ENCODE results near the gene BANP.
"Not testable (repeated sequence)": the region's sequence is repeated elsewhere in the genome, so short reads cannot be mapped to it uniquely, and the experiment has no call there.

BANP gene

DNA sequence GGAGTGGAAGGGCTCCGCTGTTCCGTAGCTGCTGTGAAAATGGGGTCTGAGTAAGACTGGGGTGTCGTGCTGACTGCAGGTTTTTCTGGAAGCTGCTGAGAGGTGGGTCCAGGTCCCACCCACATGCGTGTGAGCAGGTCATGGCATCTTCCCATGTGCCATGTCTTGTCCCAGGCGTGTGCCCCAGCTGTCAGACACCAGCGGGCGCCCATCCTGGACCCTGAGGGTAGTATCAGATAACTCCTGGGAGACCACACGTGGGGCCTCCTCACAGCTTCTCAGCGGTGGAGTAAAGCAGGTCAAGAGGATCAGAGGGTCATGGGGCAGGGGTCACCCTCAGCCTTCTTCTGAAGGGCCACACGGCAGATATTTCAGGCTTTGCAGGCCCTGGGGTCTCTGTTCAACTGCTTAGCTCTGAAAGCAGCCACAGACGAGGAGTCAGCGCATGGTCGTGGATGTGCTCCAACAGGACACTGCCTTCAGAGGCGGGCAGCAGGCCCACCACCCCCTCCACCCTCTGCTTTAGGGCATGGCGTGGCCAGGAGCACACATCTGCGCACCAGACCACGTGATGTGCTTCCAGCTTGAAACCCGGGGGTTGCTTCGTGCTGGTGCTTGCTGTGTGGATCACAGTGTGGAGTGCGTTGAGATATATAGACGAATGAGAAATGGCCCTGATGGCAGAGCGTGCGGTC, 68.7 kb downstream of the BANP start:
- DNase-seq = no peak

DNA sequence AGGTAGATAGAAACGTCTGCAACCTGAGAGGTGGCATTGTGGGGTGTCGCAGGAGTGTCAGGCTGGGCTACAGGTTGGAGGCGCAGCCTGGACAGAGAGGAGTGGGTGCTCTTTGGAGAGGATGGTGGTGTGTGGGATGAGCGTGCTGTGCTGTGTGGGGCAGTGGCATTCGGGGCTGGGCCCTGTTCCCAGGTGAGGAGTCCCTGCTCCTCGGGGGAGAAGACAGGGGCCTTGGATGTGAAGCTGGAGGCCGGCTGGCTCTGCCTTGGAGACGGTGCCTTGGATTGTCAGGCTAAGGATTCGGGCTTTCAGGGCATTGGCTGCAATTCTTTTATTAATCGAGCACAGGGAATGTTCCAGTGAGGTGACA, 69.3 kb downstream of the BANP start:
- no peak for DNase-seq

DNA sequence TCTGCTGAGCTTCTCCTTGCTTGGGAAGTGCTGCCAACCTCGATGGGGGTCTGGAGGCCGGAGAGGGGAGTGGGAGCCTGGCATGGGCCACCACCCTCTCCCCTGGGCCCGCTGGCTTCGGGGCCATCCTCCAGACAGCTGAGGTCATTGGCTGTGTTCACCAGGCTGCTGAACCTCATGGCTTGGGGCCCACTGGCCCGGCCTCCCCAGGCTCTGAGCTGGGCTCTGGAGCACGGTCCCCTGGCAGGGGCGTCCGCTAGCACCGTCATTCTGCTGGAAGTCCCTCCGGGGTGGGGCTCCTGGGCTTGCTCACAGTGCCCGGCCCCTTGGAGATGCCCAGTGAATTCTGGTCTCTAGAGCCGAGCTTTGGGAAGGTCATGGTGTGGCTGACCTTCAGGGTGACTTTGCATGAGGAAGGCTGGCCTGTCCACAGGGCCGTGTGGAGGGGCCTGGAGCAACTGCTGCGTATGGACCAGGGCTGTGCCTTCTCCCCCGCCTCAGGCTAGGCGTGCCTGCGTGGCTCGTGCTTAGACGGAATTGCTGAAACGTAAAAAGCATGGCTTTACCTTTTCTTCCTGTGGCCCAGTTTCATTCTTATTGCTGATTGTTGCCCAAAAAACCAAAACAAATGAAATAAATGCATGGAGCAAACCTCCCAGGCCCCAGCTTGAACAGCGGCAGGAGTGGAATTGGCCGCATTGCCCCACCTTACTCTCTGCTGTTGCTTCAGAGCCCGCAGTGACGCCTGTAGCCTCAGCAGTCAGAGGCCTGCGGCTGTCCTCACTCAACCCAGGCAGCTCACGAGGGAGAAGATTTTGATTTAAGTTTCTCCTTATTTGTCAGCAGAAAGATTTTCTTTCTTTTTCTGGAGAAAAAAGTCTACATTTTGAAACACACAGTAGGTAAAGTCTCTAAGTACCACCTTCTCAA, 70.1 kb downstream of the BANP start:
- not testable (repeated sequence) for DNase-seq

DNA sequence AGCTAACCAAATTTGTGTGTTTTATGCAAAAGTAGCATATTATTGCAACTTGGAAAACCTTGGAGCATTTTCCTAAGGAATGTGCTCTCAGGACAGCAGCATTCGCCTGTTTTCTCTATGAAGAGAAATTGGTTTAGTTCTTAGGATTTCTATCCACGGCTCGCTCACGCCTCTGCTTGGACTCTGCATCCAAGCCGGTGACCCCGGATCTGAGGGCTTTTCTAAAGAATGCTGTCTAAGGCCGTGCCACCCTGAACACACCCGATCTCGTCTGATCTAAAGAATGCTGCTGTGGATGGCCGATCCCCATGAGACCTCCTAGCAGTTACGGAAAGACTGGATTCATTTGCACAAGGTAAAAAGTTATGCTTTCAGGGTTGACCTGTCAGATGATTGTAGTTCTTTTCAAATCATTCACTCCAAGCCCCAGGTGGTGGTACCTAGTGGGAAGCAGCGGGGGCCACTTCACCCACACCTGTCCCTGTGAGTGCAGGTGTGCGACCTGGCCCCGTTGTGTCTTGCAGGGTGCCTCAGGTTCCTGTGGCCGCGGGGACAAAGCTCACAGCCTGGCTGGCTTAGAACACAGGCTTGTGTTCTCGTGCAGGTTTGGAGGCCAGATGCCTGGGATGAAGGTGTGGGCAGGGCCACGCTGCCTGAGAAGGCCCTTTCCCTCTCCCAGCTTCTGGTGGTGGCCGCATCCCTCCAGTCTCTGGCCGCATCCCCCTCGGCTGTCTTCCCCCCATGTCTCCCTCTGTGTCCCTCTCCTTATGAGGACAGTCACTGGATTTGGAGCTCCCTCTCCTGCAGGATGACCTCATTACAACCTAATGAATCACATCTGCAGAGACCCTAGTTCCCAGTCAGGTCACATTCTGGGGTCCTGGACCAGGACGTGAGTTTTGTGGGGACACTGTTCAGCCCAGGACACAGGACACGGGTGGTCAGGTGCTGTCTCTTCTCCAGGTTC, 71.1 kb downstream of the BANP start:
- peak; percentile 76 for DNase-seq

DNA sequence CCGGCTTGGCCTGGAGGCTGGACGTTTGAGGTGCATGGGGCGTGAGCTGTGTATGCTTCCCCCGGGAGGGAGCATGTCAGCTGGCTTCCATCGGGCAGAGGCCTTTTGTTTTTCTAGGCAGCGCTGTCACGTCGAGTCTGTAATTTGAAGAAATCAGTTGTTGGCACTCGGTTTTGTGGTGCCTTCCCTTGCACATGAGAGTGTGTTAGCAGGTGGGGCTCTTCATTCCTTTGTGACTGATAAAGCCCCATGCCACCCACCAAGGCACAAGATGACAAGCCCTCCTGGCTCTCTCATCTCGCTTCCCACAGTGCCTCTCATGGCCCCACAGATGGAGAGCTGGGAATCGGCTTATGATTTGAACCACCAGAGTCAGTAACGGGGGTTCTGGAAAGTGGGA, 72.1 kb downstream of the BANP start:
- DNase-seq = no peak

DNA sequence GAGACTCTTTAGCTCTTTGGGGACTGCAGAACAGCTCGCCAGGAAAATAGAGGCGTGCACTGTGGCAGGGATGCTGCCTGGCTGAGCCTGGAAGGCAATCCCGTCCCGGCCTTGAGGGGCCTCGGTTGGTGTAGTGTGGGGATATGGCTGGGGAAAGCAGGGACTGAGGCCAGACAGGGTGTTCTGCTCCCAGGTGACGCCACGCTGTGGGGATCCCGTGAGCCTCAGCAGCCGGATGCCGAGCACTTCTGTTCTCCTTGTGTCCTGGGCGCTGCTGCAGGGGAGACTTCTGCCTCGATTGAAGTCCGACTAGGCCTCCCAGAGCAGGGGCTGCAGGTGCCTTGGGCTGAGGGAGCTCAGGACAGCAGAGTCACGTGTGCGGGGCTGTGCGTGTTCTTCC, 72.6 kb downstream of the BANP start:
- no peak for DNase-seq

DNA sequence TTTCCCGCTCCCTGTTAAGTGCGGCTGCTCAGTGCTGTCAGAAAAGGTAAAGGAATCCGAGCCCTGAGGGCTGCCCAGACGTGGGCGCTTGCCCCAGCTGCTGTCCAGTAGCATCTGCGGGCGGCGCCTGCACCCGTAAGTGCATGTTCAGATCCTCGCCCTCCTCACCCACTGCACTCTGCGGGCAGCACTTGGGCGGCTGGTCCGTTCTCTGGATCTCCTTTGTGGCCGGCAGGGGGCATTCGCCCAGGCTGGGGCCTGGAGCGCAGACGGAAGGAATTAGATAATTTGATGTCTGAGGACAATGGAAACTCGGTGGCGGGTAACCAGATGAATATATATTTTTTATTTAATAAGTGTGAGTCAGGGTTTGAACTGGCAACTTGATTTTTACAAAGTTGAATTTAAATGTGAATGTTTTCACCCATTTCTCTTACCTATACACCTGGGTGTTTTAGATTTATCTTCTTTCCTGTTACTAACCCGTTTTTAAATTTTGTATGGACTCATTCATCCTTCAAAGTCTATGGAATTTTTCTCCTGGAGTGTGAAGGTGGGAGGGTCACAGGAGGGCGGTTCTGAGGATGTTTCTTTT, 73.4 kb downstream of the BANP start:
- DNase-seq = not testable (repeated sequence)

DNA sequence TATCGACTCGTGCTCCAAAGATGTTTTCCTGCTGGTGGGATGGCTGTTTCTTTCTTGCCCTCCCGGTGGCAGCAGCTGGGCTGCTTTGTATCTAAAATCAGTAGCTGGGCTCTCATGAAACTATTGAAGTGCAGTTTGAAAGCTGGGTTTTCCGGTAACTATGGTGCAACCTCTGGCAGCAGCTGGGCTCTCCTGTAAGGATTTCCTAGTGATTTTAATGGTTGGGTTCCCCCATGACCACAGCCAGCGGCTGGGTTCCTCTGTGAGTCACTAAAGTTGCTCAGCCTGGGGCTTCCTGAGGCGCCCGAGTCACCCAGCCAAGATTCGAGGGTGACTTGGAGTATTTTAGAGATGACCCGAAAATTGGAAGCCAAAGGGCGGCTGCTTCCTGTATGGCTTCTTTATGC, 73.9 kb downstream of the BANP start:
- not testable (repeated sequence) for DNase-seq

DNA sequence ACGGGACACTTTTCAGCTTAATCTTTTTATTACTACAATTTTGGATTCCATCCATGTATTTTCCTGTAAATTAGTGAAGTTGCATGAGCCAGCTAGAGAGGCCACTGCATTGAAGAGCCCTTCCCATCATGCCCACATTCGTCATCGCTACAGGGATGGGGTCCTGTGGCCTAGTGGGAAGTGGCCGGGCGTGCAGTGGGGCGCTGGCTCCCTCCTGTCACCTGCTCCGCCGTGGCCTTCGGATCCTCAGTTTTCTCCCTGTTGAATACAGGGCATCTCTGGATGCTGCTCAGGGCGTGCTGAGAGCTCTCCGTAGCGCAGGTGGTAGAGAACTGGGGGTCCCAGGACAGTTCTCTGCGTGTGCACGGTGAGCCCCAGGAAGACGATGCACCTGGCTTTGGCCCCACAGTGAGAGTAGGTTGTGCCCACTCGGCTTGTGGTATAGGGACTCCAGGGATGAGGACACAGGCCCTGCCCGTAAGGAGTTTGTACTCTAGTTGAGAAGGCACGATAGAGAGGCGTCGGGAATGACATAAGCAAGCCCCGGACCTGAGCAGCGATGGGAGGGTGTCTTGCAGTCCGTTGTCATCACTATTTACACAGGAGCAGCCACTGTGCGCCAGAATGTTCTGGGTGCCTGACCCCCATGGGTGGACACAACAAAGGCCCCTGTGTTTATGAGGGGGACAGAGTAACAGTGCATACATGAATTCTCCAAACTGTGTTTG, 74.8 kb downstream of the BANP start:
- not testable (repeated sequence) for DNase-seq

DNA sequence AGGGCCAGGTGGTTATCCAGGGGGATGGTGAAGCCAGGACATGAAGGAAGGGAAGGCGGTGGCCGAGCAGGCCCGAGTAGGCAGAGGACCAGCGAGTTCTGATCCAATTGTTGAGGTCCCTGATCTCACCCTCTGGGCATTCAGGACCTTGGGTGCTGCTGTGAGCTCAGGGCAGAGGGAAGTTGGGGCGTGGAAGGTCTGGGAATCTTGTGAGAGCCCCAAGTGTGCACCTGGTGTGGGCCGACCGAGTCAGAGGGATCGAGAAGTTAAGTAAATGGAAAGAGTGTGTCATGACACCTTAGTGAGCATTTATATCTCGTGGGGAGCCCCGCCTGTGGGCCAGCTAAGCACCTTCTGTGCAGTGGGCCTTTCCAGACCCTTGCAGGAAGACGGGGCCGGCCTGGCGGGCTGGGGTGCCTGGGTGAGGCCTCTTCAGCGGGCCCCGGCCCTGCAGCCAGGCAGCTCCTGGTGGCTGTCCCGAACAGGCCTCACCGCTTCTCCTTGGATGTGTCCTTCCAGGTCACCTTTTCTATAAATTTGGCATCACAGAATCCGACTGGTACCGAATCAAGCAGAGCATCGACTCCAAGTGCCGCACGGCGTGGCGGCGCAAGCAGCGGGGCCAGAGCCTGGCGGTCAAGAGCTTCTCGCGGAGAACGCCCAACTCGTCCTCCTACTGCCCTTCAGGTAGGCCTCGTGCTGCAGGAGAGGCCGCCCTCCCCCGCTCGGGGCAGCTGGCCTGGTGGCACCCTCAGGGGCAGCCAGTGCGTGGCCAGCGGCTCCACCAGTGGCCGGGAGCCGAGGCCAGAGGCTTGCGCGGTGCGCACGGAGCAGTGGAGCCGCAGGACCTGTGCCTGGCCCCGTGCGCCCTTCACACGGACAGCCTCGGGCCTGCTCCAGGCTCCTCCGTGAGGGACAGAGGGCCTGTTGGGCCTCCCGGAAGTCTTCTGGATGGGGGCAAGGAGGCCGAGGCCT, 76.0 kb downstream of the BANP start:
- DNase-seq = no peak

DNA sequence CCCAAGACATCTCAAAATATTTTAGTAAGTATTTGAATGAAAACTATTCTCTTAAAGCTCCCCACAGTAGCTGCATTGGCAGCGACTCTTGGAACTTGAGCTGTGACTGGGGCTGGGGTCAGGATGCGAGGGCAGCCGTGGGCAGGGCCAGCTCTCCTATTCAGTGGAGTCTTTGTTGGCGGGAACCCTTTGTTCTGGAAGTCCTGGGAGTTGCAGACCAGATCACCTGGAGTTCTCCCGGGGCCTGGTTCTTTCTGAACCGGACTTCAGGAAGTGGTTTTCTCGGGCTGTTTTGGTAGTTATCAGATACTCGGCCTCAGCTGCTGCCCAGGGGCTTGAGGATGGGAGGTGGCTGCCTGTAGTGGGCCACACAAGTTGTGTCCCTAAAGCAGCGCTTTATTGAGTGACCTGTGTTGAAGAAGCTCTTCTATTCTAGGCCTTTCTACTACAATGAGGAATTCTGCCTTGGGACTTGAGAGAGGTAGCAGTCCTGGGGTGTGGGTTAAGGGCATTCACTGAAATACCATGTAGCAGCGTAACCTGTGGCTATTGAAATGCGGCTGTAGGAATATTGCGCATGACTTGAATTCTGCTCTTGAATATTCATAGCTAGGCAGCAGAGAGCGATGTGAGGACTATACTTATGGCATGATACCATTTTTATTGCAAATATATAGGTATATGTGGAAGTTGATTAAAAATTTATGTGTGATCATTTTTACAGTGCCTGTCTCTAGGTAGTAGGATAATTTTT, 77.1 kb downstream of the BANP start:
- not testable (repeated sequence) for DNase-seq

DNA sequence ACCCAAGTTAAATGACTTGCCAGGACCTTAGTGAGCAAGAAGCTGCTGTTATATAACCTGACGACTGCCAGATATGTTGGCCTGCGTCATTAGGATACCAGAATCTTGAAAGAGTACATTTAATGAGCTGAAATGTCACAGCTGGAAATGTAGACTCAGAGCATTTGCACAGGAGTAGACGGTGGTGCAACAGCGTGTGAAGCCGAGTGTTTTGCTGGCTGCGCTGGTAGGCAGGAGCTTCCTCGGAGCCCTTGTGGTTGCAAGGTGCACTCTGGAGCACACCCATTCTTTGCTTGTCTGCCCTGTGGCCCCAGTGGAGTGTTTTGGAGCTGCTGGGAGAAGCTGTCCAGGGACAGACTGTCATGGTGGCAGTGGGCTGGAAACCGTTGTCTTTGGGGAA, 79.3 kb downstream of the BANP start:
- no peak for DNase-seq

DNA sequence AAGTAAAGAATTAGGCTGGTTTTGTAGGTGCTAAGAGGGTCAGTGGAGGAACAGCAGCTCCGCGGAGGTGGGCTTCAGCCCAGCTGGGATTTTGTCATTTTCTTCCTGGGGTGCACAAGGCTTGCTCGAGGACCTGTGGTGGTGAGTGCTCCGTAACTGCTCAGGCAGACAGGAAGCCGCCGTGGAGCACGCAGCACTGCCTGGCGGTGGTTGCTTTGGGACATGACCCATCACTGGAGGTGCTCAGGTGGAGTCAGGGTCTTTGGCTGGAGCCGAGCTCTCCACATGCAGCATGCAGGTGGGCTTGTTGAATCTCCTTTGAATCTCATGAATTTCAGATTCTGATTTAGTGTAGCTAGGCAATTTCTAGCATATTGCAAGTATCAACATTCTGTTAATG, 79.7 kb downstream of the BANP start:
- not testable (repeated sequence) for DNase-seq

DNA sequence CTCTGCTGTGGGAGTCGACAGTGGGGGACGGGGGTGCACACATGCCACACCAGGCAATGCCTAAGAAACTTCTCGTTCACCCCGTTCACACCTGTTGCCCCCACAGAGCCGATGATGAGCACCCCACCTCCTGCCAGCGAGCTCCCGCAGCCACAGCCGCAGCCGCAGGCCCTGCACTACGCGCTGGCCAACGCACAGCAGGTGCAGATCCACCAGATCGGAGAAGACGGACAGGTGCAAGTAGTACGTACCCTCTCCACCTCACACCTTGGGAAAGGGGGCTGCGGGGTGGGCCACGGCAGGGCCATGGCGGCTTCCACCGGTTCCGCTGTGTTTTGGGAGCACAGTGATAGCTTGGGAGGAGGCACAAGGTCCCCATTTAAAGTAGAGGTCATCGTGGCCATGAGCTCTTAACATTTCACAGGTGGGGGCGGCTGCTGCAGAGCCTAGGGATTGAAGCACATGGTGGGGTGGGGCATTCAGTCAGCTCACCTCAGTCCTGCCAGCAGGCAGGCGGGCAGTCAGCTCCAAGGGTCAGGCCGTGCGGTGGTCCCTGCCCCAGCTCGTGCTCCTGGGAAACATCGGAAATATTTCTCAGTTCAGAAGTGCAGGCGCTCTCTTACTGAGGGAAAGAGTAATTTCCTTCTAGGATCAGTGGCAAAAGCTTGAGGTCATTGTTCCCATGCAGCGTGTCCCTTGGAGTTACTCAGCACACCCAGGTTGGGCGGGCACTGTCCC, 81.9 kb downstream of the BANP start:
- DNase-seq = not testable (repeated sequence)

DNA sequence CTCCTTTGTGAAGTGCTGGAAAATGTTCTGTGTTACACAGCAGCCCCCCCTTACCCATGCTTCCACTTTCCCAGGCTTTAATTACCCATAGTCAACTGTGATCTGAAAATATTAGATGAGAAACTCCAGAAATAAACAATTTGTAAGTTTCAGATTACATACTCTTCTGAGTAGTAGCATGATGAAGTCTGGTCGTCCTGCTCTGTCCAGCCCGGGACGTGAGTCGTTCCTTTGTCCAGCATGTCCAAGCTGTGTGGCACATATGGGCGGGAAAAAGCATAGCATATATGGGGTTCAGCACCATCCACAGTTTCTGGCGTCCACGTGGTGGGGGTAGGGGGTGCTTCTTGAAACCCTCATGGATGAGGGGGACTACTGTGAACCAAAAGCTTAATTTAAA, 83.5 kb downstream of the BANP start:
- DNase-seq = no peak

DNA sequence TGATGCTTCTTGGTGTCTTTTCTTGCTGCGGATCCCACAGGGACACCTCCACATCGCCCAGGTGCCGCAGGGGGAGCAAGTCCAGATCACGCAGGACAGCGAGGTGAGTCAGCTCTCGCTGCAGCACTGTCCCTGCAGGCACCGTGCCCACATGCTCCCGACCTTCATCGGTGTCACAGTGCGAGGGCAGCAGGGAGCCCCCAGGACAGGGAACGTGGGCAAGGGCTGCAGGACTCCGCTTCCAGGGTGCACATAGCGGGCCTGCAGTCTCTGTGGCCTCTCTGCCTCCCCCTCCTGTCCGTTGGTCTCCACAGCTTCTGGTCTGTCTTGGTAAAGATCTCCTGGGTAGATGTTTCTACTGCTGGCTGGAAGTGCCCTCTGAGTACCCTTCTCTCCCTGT, 84.1 kb downstream of the BANP start:
- no peak for DNase-seq

DNA sequence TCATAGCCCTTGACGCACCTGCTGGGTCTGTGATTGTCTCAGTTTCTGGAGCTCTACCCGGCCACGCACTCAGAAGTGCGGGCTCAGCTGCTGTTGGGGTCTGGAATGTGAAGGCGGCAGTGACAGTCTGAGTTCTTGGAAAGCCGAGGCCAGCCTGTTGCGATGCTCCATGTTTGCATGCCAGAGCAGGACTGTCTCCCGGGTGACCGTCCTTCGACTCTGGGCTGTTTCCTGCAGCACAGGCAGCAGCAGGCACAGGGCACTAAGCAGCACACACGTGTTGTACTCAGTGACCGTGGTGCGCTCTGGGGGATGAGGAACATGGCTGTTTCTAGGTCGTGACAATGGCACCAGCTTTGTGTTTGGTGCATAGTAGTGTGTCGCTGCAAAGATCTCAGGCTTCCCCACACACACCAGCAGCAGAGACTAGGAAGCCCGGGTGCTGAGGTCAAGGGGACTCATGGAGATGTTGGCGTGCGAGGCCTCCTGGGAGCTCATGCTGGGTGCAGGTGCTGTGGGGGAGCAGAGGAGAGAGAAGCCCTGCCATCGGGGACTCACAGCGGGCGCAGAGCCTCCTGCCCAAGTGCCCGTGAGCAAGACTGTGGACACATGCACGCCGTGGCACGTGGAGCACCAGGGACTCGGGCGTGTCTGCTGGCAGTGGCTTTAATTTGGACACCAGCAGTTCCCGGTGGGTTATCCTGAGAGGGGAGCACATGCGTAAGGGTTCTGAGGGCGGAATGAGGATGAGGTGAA, 84.8 kb downstream of the BANP start:
- DNase-seq = not testable (repeated sequence)

DNA sequence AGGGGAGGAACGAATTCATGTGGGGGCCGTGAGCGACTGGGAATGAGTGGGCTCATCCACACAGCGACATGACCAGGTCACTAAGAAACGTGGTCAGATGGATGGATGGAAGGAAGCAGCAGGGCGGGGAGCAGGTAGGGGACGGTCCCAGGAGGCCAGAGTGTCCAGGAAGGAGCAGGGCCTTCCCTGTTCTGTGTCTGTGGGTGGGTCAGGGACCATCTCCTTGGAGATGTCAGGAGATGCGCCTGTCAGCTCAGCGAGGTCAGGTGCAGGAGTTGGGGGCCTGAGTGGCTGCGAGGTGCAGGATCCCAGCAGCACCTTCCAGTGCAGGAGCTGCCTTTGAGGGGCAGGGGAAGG, 85.4 kb downstream of the BANP start:
- DNase-seq = not testable (repeated sequence)

All from NCI-H146 (cell line).